PC-3 (cell line): ENCODE measurements around the gene TXNDC11. TPM values are rescaled to one million over a fixed set of nuclear protein-coding genes. Genes with fewer than 3 reads are reported as not detected.

Source experiments
- ATAC-seq: fragments of 200-7000 bp; cut with Tn5 transposase; 2 replicates; pipeline ENCODE4 v1.9.1; 2020; ENCODE audit warnings: mild to moderate bottlenecking, moderate library complexity
- BruUV-seq: library from RNA; stranded (reverse); fragments of 400-500 nt; replicated peaks from 2 replicates; lab custom pipeline; 2021; lab: Mats Ljungman, UMichigan
- CTCF ChIA-PET: fragments of 300-600 bp; sonication (Branson Sonifier 250); formaldehyde crosslinking; loops from one replicate; lab custom pipeline; 2022; ENCODE audit warnings: antibody characterized with exemption; lab: Charles Lee
- POLR2A ChIA-PET: fragments of 300-600 bp; sonication (Branson Sonifier 250); formaldehyde crosslinking; loops from one replicate; lab custom pipeline; 2022; ENCODE audit warnings: antibody characterized with exemption; ENCODE audit not compliant: unreplicated experiment; lab: Charles Lee
- DNase-seq: peaks from one replicate; pipeline ENCODE4 v3.0.0-alpha.2; 2015
- H2AFZ ChIP-seq: fragments of 300-600 bp; sonication (generic); 2 replicates; pipeline ENCODE4 v1.6.0; 2016; ENCODE audit warnings: antibody characterized with exemption, low read length
- H3F3A ChIP-seq: fragments of 300-600 bp; sonication (generic); one replicate; pipeline ENCODE4 v1.6.0; 2017; ENCODE audit warnings: antibody characterized with exemption, low read length, control low read depth, mild to moderate bottlenecking; ENCODE audit not compliant: unreplicated experiment
- H3K27ac ChIP-seq: fragments of 300-600 bp; sonication (generic); 2 replicates; pipeline ENCODE4 v1.5.1; 2016; ENCODE audit warnings: mild to moderate bottlenecking, low read length
- H3K27me3 ChIP-seq: fragments of 300-600 bp; sonication (generic); 2 replicates; pipeline ENCODE4 v1.6.1; 2016; ENCODE audit warnings: low read length, mixed read lengths
- H3K36me3 ChIP-seq: fragments of 300-600 bp; sonication (generic); 2 replicates; pipeline ENCODE4 v1.6.1; 2016; ENCODE audit warnings: low read depth, mixed run types, low read length, mixed read lengths
- H3K4me1 ChIP-seq: fragments of 300-600 bp; sonication (generic); 2 replicates; pipeline ENCODE4 v1.5.1; 2016; ENCODE audit warnings: low read length; ENCODE audit not compliant: insufficient read depth
- H3K4me2 ChIP-seq: fragments of 300-600 bp; sonication (generic); 2 replicates; pipeline ENCODE4 v1.6.0; 2016; ENCODE audit warnings: low read length
- H3K4me3 ChIP-seq: fragments of 300-600 bp; sonication (generic); 2 replicates; pipeline ENCODE4 v1.5.1; 2016; ENCODE audit warnings: mild to moderate bottlenecking, low read length, mixed read lengths
- H3K79me2 ChIP-seq: fragments of 300-600 bp; sonication (generic); 2 replicates; pipeline ENCODE4 v1.6.1; 2017; ENCODE audit warnings: low read length, mixed read lengths
- H3K9ac ChIP-seq: fragments of 300-600 bp; sonication (generic); 2 replicates; pipeline ENCODE4 v1.6.0; 2016; ENCODE audit warnings: mild to moderate bottlenecking, low read length
- H3K9me2 ChIP-seq: fragments of 300-600 bp; sonication (generic); replicated peaks from 2 replicates; pipeline ENCODE4 v1.6.1; 2016; ENCODE audit warnings: mixed run types, low read length, mixed read lengths
- H3K9me3 ChIP-seq: fragments of 300-600 bp; sonication (generic); 2 replicates; pipeline ENCODE4 v1.6.1; 2016; ENCODE audit warnings: low read length, mixed read lengths
- H4K20me1 ChIP-seq: fragments of 300-600 bp; sonication (generic); 2 replicates; pipeline ENCODE4 v1.6.1; 2016; ENCODE audit warnings: low read length, mixed read lengths
- CTCF ChIP-seq: fragments of 300-600 bp; sonication (generic); conservative IDR thresholded peaks from 2 replicates; pipeline ENCODE4 v1.5.1; 2017; ENCODE audit warnings: antibody characterized with exemption, low read depth, mild to moderate bottlenecking, low read length
- EZH2 ChIP-seq: fragments of 300-600 bp; sonication (generic); IDR thresholded peaks from one replicate; pipeline ENCODE4 v1.6.1; 2017; ENCODE audit warnings: antibody characterized with exemption, mild to moderate bottlenecking, low read length; ENCODE audit not compliant: unreplicated experiment
- EZH2phosphoT487 ChIP-seq: fragments of 300-600 bp; sonication (generic); IDR thresholded peaks from 2 replicates; pipeline ENCODE4 v1.6.1; 2018; ENCODE audit warnings: mild to moderate bottlenecking, antibody characterized with exemption, low read length, borderline replicate concordance
- intact Hi-C: fragments of 100-400 bp; cut with micrococcal nuclease; formaldehyde crosslinking; loops from 2 replicates; pipeline ENCODE4 v1.9.0; 2023
- total RNA-seq: library from RNA; depleted of rRNA; stranded (reverse); fragments of >200 nt; gene quantifications from 2 replicates; pipeline ENCODE4 v1.2.3, GENCODE V29; 2014

TXNDC11 gene
- total RNA-seq, 1 experiment from 2014 or later: 20.2 TPM

DNA sequence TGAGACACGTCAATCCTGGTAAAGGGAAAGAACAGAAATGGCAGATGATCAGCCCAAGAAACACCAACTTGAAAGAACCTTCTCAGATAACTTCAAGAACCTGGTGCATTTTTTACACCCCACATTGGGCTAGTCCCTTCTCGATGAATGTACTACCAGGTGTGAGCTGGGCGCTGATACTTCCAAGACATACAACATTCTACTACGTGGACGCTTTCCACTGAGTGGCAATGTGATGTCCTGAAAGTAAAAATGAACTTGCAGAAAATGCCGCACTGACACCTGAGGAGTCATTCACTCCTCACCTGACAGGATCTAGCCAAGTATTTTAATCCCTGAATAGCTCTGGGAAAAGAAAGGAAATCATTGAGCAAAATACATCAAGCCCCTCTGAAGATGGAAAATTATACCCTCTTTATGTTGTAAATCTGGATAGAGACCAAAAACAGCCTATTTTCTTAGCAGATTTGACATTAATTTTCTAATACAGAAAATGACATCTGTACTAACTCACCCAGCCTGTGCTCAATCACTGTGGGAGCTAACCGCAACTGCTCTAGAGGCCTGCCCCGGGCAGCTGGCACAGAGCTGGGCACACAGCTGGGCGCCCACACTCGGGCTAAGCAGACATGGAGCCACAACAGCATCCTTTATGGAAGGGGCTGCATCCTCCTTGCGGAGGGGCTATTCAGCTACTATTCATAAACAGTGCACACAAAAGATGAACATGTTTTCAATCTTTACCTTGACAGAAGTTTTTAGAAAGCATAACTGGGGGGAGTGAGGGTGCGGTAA is 58.2 kb downstream of the TXNDC11 start:
- no peaks in the 10 kb centered on the region for H4K20me1 ChIP-seq
- DNase-seq (no peak), ATAC-seq (no peak)
- no peak overlapping the region for H3K27ac ChIP-seq
- H3K9me2 ChIP-seq: no peaks in the 10 kb centered on the region
- BruUV-seq: no TSS peak
- TF ChIP-seq EZH2 (no peak), CTCF (no peak), EZH2phosphoT487 (no peak)
- intact Hi-C loops: no loop called here
- 0 out of 2 replicates have a peak, but pooled peaks cover 3% of the 10 kb centered on the region for H3K79me2 ChIP-seq
- no peak overlapping the region for H3K9ac ChIP-seq
- no peak overlapping the region for H3K4me2 ChIP-seq
- H3K4me3 ChIP-seq: no peak overlapping the region
- H3K27me3 ChIP-seq: no peaks in the 10 kb centered on the region
- H2AFZ ChIP-seq: no peak overlapping the region
- ChIA-PET CTCF (no interaction called here), POLR2A (no interaction called here)
- H3K4me1 ChIP-seq: peaks cover 8% of the 10 kb centered on the region; the same call in 1 of the 2 replicates
- H3K36me3 ChIP-seq: peaks cover 9% of the 10 kb centered on the region; the same call in 1 of the 2 replicates
- no peaks in the 10 kb centered on the region for H3K9me3 ChIP-seq
- H3F3A ChIP-seq: no peaks in the 10 kb centered on the region

DNA sequence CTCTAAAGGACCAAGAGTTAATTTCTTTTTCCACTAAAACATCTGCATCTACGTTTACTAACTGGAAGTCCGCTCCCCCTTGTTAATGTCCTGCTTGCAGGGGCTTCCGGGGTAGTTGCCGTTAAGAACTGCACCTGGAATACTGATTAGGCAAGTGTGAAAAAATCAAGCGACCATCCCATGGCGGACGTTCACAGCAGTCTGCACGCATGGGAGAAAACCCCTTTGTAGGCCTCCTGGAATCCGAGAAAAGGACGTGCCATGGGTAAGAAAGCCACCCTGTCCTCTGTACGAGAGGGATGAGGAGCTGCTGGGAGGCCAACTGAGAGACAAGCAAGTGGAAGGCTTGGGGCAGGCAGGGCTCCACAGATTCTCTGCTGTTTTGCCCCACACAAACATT is 59.5 kb downstream of the TXNDC11 start:
- Histone ChIP-seq H3K4me1 (0 out of 2 replicates have a peak, but pooled peaks cover 5% of the 10 kb centered on the region), H3F3A (no peaks in the 10 kb centered on the region), H4K20me1 (no peaks in the 10 kb centered on the region), H3K9me3 (no peaks in the 10 kb centered on the region), H3K9ac (no peak overlapping the region), H3K36me3 (peaks cover 5% of the 10 kb centered on the region; the same call in 1 of the 2 replicates), H3K4me3 (no peak overlapping the region), H3K27me3 (no peaks in the 10 kb centered on the region), H3K79me2 (no peaks in the 10 kb centered on the region), H3K4me2 (no peak overlapping the region), H2AFZ (no peak overlapping the region), H3K27ac (no peak overlapping the region), H3K9me2 (no peaks in the 10 kb centered on the region)
- TF ChIP-seq CTCF (no peak), EZH2 (no peak), EZH2phosphoT487 (no peak)
- POLR2A ChIA-PET: no interaction called here
- BruUV-seq: no TSS peak
- intact Hi-C loops: no loop called here
- no peak for ATAC-seq
- no peak for DNase-seq
- CTCF ChIA-PET: no interaction called here

DNA sequence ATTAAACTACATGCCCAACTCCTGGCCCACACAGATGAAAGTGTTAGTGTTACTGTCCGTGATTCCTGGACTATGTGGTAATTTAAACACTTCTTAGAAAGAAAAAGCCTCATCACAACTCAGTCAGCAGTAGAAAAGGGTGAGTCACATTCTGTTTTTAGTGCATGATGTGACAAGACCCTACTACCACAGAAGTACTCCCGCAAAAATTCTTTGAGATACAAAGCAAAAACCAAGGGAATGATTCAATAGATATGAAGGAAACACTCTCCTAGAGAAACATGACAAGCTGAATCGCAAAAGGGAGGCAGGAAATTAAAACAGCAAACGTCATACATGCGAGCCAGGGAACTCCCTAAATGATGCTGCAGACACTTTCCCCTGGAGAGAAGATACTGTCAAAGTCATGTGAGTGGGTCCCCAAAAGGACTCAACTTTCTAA is 60.0 kb downstream of the TXNDC11 start:
- Histone ChIP-seq H4K20me1 (no peaks in the 10 kb centered on the region), H3F3A (no peaks in the 10 kb centered on the region), H3K27me3 (no peaks in the 10 kb centered on the region), H3K9me3 (no peaks in the 10 kb centered on the region), H3K36me3 (peaks cover 2% of the 10 kb centered on the region; the same call in 1 of the 2 replicates), H3K79me2 (no peaks in the 10 kb centered on the region), H3K4me3 (no peak overlapping the region), H3K27ac (no peak overlapping the region), H3K4me1 (0 out of 2 replicates have a peak, but pooled peaks cover 5% of the 10 kb centered on the region), H3K9me2 (no peaks in the 10 kb centered on the region), H3K4me2 (no peak overlapping the region), H3K9ac (no peak overlapping the region), H2AFZ (no peak overlapping the region)
- DNase-seq (no peak), ATAC-seq (no peak)
- TF ChIP-seq CTCF: no peak
- TF ChIP-seq EZH2phosphoT487: no peak
- TF ChIP-seq EZH2: no peak
- ChIA-PET CTCF (no interaction called here), POLR2A (no interaction called here)
- intact Hi-C loops: no loop called here
- BruUV-seq: no TSS peak
